ENCODE results near the gene HS6ST1.

- TF ChIP-seq CTCF (optimal IDR thresholded peaks at IDR 0.05 in 1 of 3, IDR thresholded peaks at IDR 0.05 in 1 of 3, conservative IDR thresholded peaks at IDR 0.05 in 1 of 3; ENCODE audit: extremely low read depth in 1 of 3, insufficient read depth in 2 of 3, low read length in 3 of 3) (no peak), EZH2 (IDR thresholded peaks at IDR 0.05; ENCODE audit: low read length) (no peak)
Observed at GRCh38 chr2:128300151-128301020, 18.3 kb downstream of the HS6ST1 start.
